A549 (cell line): ENCODE measurements around the gene LYZL4. TPM values are rescaled to one million over a fixed set of nuclear protein-coding genes. Genes with fewer than 3 reads are reported as not detected.

Source experiments
- ATAC-seq, 2 experiments: fragments of 200-7000 bp in 1 of 2; fragments of >200 bp in 1 of 2; cut with Nextera tagmentation in 1 of 2; cut with Tn5 transposase in 1 of 2; 3 replicates each; pipeline versions ENCODE4 v1.8.0 to v1.9.1; 2018 to 2020; ENCODE audit warnings: mild to moderate bottlenecking in 1 of 2, moderate library complexity in 1 of 2
- CTCF ChIA-PET: fragments of 300-600 bp; sonication (Branson Sonifier 250); formaldehyde crosslinking; extraction: SDS; loops from one replicate; lab custom pipeline; 2021; ENCODE audit warnings: antibody characterized with exemption, inconsistent platforms; lab: Yijun Ruan, JAX
- POLR2A ChIA-PET: fragments of 350-600 bp; formaldehyde crosslinking; extraction: SDS; loops from one replicate; lab custom pipeline; 2021; ENCODE audit warnings: antibody characterized with exemption, inconsistent platforms; lab: Yijun Ruan, JAX
- DNase-seq, 2 experiments: peaks; one replicate each; pipeline versions ENCODE4 v3.0.0 to v3.0.0-alpha.2; 2011 to 2016; ENCODE audit warnings: low read depth in 1 of 2, low spot score in 1 of 2
- FAIRE-seq: peaks from 2 replicates; lab custom pipeline; 2011; peaks lifted over from hg19 to GRCh38; lab: Jason Lieb, UNC
- H3K27ac ChIP-seq, 2 experiments: fragments of >200 bp; sonication (Bioruptor Twin); formaldehyde crosslinking; 3 replicates each; pipeline ENCODE4 v1.5.1; 2016 to 2017
- H3K4me1 ChIP-seq: fragments of >200 bp; sonication (Bioruptor Twin); formaldehyde crosslinking; 3 replicates; pipeline ENCODE4 v1.6.1; 2016
- H3K4me2 ChIP-seq: fragments of >200 bp; sonication (Bioruptor Twin); formaldehyde crosslinking; 3 replicates; pipeline ENCODE4 v1.6.1; 2016
- H3K4me3 ChIP-seq: fragments of >200 bp; sonication (Bioruptor Twin); formaldehyde crosslinking; 3 replicates; pipeline ENCODE4 v1.5.1; 2016
- H3K9me3 ChIP-seq: fragments of >200 bp; sonication (Bioruptor Twin); formaldehyde crosslinking; 3 replicates; pipeline ENCODE4 v1.6.1; 2016
- CBX8 ChIP-seq: fragments of 200-600 bp; sonication (generic); IDR thresholded peaks from 2 replicates; pipeline ENCODE4 v1.6.1; 2016
- CEBPB ChIP-seq, 2 experiments: fragments of >200 bp in 1 of 2; sonication (Bioruptor Twin) in 1 of 2; formaldehyde crosslinking in 1 of 2; IDR thresholded peaks; 2 replicates each; pipeline ENCODE4 v1.6.1; 2012 to 2016
- ESRRA ChIP-seq: fragments of 150-350 bp; IDR thresholded peaks from 2 replicates; pipeline ENCODE4 v1.6.1; 2014; ENCODE audit warnings: mild to moderate bottlenecking, low read length, borderline replicate concordance
- FOSB ChIP-seq: fragments of 250-450 bp; sonication (Bioruptor Pico); IDR thresholded peaks from 2 replicates; pipeline ENCODE4 v1.5.0; 2020; ENCODE audit warnings: mild to moderate bottlenecking, moderate library complexity
- HEYL ChIP-seq: fragments of 250-450 bp; sonication (Bioruptor Pico); IDR thresholded peaks from 2 replicates; pipeline ENCODE4 v1.8.0; 2021; ENCODE audit warnings: mild to moderate bottlenecking, moderate library complexity
- HMGXB4 ChIP-seq: fragments of 250-450 bp; sonication (Bioruptor Pico); IDR thresholded peaks from 2 replicates; pipeline ENCODE4 v1.5.0; 2021; ENCODE audit warnings: mild to moderate bottlenecking, moderate library complexity, borderline replicate concordance
- HOXB5 ChIP-seq: fragments of 250-450 bp; sonication (Bioruptor Pico); IDR thresholded peaks from 2 replicates; pipeline ENCODE4 v1.5.0; 2020; ENCODE audit warnings: mild to moderate bottlenecking, moderate library complexity
- JUN ChIP-seq, 2 experiments: fragments of >200 bp; sonication (Bioruptor Twin); formaldehyde crosslinking; IDR thresholded peaks; 2 replicates in 1 of 2; 3 replicates in 1 of 2; pipeline ENCODE4 v1.6.1; 2016 to 2017
- KDM5A ChIP-seq: fragments of 200-600 bp; sonication (generic); IDR thresholded peaks from 2 replicates; pipeline ENCODE4 v1.6.1; 2016; ENCODE audit warnings: antibody characterized with exemption, mild to moderate bottlenecking
- MAFK ChIP-seq: fragments of 450-650 bp; IDR thresholded peaks from 2 replicates; pipeline ENCODE4 v1.6.1; 2014; ENCODE audit not compliant: partially characterized antibody
- MAX ChIP-seq: IDR thresholded peaks from 2 replicates; pipeline ENCODE4 v1.6.1; 2012
- MAZ ChIP-seq: fragments of 150-350 bp; IDR thresholded peaks from 2 replicates; pipeline ENCODE4 v1.6.1; 2014; ENCODE audit warnings: antibody characterized with exemption, low read depth, low read length, borderline replicate concordance
- MYC ChIP-seq: IDR thresholded peaks from 2 replicates; pipeline ENCODE4 v1.6.1; 2012; ENCODE audit warnings: mild to moderate bottlenecking, inconsistent platforms, low read length, improper control_type of control experiment, borderline replicate concordance
- NFE2L2 ChIP-seq: fragments of 150-350 bp; conservative IDR thresholded peaks from 2 replicates; pipeline ENCODE4 v1.6.1; 2014; ENCODE audit warnings: low read length
- NPAS2 ChIP-seq: fragments of 250-450 bp; sonication (Bioruptor Pico); IDR thresholded peaks from 2 replicates; pipeline ENCODE4 v1.8.0; 2022; ENCODE audit warnings: mild to moderate bottlenecking, moderate library complexity, borderline replicate concordance
- PHF8 ChIP-seq: fragments of 200-600 bp; sonication (generic); IDR thresholded peaks from 2 replicates; pipeline ENCODE4 v1.6.1; 2016; ENCODE audit warnings: low read depth, mild to moderate bottlenecking, antibody characterized with exemption, moderate library complexity, borderline replicate concordance
- POLR2A ChIP-seq: IDR thresholded peaks from 2 replicates; pipeline ENCODE4 v1.6.1; 2012; ENCODE audit warnings: mild to moderate bottlenecking, low read length
- POLR2AphosphoS2 ChIP-seq: conservative IDR thresholded peaks from 2 replicates; pipeline ENCODE4 v1.6.1; 2012; ENCODE audit warnings: low read length, improper control_type of control experiment, inconsistent platforms
- REST ChIP-seq: fragments of 200-600 bp; sonication (generic); IDR thresholded peaks from 2 replicates; pipeline ENCODE4 v1.6.1; 2016; ENCODE audit warnings: antibody characterized with exemption, mild to moderate bottlenecking, moderate library complexity
- RFX5 ChIP-seq: fragments of 450-650 bp; IDR thresholded peaks from 2 replicates; pipeline ENCODE4 v1.7.1; 2014; ENCODE audit warnings: antibody characterized with exemption, mild to moderate bottlenecking, moderate library complexity
- RNF2 ChIP-seq: fragments of 200-600 bp; sonication (generic); IDR thresholded peaks from 2 replicates; pipeline ENCODE4 v1.6.1; 2016; ENCODE audit warnings: low read depth, mild to moderate bottlenecking, antibody characterized with exemption, moderate library complexity, borderline replicate concordance
- SREBF2 ChIP-seq: fragments of 450-650 bp; IDR thresholded peaks from 2 replicates; pipeline ENCODE4 v1.6.1; 2014; ENCODE audit warnings: mild to moderate bottlenecking, moderate library complexity
- USF2 ChIP-seq: fragments of 450-650 bp; IDR thresholded peaks from 2 replicates; pipeline ENCODE4 v1.6.1; 2014; ENCODE audit warnings: antibody characterized with exemption
- ZC3H11A ChIP-seq: fragments of 450-650 bp; IDR thresholded peaks from 2 replicates; pipeline ENCODE4 v1.6.1; 2014; ENCODE audit warnings: antibody characterized with exemption, mild to moderate bottlenecking
- WGBS: methylation state at CpG from one replicate; pipeline ENCODE4 v1.1.6; 2017; ENCODE audit errors: missing lambda C conversion rate; 5-methylcytosine and 5-hydroxymethylcytosine counted together
- polyA plus RNA-seq, 4 experiments: library from polyadenylated mRNA; depleted of rRNA in 3 of 4; stranded (reverse); fragments of >200 nt; fragmentation: RNase III in 1 of 4; extraction: RNeasy Plus Mini Kit Qiagen cat#74134 plus additional on column Dnase treatment in 1 of 4; gene quantifications; 2 replicates in 3 of 4; 3 replicates in 1 of 4; pipeline ENCODE4 v1.2.3, GENCODE V29; 2011 to 2017
- TF ChIP-seq, protein P1 (sequence below): fragments of >200 bp; sonication (Bioruptor Twin); formaldehyde crosslinking; IDR thresholded peaks from 3 replicates; pipeline ENCODE4 v1.6.1; 2016

LYZL4 gene
- polyA plus RNA-seq, 2 of the 4 experiments (the other 2 are of a cell fraction) = not detected

GRCh38 chr3:42424911-42425310 lies 14.5 kb upstream of the LYZL4 start:
- FAIRE-seq = no peak

GRCh38 chr3:42421818-42422796 lies 11.7 kb upstream of the LYZL4 start:
- 67% methylated on average over 19 of the region's 20 CpGs for WGBS
- POLR2A ChIA-PET = no interaction called here
- CTCF ChIA-PET = no interaction called here
- Histone ChIP-seq H3K4me3 (no peak overlapping the region), H3K4me2 (no peak overlapping the region), H3K9me3 (no peaks in the 10 kb centered on the region), H3K27ac (no peak overlapping the region), H3K4me1 (no peaks in the 10 kb centered on the region)
- TF ChIP-seq REST = no peak
- no peak for TF ChIP-seq USF2
- FAIRE-seq (no peak), DNase-seq (no peak), ATAC-seq (no peak)

More at GRCh38 chr3:42424911-42425310, 14.5 kb upstream of the LYZL4 start:
- ChIA-PET CTCF (no interaction called here), POLR2A (no interaction called here)
- TF ChIP-seq POLR2A (no peak), JUN (IDR thresholded peaks at IDR 0.05) (no peak), PHF8 (no peak), MYC (no peak), KDM5A (no peak), MAX (no peak), FOSB (CRISPR knock-in tag) (no peak), CEBPB (IDR thresholded peaks at IDR 0.05) (no peak), HEYL (CRISPR knock-in tag) (no peak)
- Histone ChIP-seq H3K27ac (no peak overlapping the region), H3K4me1 (no peaks in the 10 kb centered on the region), H3K4me3 (no peak overlapping the region), H3K9me3 (no peaks in the 10 kb centered on the region), H3K4me2 (no peak overlapping the region)
- no peak for ATAC-seq
- no peak for DNase-seq
- WGBS = 29% methylated on average over 3 of the region's 3 CpGs

- H3K4me2 ChIP-seq = no peak overlapping the region
- ATAC-seq (no peak), FAIRE-seq (no peak), DNase-seq (no peak)
- ChIA-PET POLR2A (no interaction called here), CTCF (interaction anchor here (1.1 kb wide), 1 partner anchor 190 kb away, joined by 3 read pairs; no protein-coding TSS in a partner anchor)
- H3K9me3 ChIP-seq = no peaks in the 10 kb centered on the region
- no peaks in the 10 kb centered on the region for H3K4me1 ChIP-seq
- WGBS = 47% methylated on average over 1 of the region's 1 CpG
- H3K27ac ChIP-seq = no peak overlapping the region
- TF ChIP-seq SREBF2 (no peak), MAX (no peak), NPAS2 (CRISPR knock-in tag) (no peak), HMGXB4 (CRISPR knock-in tag) (no peak), RNF2 (no peak), HOXB5 (CRISPR knock-in tag) (no peak), ESRRA (no peak), NFE2L2 (no peak), CBX8 (no peak), RFX5 (no peak), MAFK (no peak), MAZ (no peak), POLR2AphosphoS2 (no peak), ZC3H11A (no peak), CEBPB (IDR thresholded peaks at IDR 0.05) (no peak)
- TF ChIP-seq, protein P1, sequence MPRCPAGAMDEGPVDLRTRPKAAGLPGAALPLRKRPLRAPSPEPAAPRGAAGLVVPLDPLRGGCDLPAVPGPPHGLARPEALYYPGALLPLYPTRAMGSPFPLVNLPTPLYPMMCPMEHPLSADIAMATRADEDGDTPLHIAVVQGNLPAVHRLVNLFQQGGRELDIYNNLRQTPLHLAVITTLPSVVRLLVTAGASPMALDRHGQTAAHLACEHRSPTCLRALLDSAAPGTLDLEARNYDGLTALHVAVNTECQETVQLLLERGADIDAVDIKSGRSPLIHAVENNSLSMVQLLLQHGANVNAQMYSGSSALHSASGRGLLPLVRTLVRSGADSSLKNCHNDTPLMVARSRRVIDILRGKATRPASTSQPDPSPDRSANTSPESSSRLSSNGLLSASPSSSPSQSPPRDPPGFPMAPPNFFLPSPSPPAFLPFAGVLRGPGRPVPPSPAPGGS = no peak
- H3K4me3 ChIP-seq = no peak overlapping the region
These were observed 9.2 kb upstream of the LYZL4 start for GRCh38 chr3:42419563-42419962.
